Stimulated activated CD8-positive, alpha-beta memory T cell treated with anti-CD3 and anti-CD28 coated beads, Interleukin-12 subunit alpha, Interleukin-12 subunit beta, amount 100 ng/mL, for 24 hours (primary cell): ENCODE data around the gene CRYBA1.
"Not testable (repeated sequence)": the region's sequence is repeated elsewhere in the genome, so short reads cannot be mapped to it uniquely, and the experiment has no call there.

Experiments
- DNase-seq: peaks from one replicate; pipeline ENCODE4 v3.0.0-alpha.2; 2020; ENCODE audit errors: extremely low read depth

Gene CRYBA1

DNA sequence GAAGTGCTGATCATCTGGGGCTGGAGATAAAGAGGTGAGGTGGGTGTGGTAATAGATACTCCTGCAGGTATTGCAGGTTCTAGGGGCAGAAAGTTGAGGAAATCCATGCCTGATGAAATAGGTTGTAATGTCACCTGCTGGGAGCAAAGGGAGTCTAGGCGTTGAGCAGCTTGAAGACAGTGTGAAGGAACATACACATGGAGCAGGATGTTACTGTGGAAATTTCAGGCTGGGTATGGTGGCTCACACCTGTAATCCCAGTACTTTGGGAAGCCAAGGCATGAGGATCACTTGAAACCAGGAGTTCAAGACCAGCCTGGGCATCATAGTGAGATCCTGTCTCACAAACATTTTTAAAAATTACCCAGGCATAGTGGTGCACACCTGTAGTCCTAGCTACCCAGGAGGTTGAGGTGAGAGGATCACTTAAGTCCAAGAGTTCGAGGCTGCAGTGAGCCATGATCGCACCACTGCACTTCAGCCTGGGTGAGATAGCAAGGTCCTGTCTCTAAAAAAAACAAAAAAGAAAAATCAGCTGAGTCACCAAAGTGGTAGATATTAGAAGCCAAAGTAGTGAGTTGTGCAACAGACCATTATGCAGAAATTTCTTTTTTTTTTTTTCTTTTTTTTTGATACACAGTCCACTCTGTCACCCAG is 9.1 kb upstream of the CRYBA1 start:
- no peak for DNase-seq

DNA sequence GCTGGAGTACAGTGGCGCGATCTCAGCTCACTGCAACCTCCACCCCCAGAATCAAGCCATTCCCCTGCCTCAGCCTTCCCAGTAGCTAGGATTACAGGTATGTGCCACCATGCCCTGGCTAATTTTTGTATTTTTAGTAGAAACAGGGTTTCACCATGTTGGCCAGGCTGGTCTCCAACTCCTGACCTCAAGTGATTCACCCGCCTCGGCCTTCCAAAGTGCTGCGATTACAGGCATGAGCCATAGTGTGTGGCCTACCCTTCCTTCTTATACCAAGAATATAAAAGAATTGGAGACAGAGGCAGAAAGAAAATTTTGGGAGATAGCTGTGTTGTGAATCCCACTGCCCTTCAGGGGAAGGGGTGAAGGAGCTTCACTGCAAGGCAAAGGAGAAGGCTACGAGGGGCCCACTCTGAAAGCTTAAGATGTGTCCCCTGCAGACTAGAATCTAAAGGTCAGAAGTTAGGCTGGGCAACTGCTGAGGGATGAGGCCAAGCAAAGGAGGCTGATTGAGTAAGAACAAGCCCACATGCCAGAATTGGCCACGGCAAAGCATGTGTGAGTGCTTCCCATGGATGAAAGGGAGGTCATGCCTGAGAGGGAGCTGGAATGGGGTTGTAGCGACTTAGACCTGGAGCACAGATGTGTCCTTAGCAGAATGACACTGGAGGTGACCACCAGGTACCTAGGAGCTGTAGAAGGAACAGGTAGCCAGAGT is 8.4 kb upstream of the CRYBA1 start:
- DNase-seq, result no peak

DNA sequence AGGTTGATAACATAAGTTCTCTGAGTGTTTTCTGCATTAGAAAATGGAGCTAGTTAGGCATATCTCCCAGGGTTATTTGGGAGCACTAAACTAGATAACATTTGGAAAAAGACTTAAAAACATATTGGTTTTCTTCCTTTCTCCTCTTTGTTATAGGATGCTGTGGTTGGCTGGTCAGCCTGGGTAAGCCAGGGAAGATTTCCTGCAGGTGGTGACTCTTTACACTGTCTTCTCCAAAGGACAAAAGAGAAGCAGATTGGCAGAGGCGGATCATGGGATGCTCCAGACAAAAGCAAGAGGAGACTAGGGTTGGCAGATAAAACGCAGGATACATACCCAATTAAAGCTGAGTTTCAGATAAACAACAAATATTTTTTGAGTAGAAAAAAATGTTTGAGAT is 6.2 kb upstream of the CRYBA1 start:
- no peak for DNase-seq

DNA sequence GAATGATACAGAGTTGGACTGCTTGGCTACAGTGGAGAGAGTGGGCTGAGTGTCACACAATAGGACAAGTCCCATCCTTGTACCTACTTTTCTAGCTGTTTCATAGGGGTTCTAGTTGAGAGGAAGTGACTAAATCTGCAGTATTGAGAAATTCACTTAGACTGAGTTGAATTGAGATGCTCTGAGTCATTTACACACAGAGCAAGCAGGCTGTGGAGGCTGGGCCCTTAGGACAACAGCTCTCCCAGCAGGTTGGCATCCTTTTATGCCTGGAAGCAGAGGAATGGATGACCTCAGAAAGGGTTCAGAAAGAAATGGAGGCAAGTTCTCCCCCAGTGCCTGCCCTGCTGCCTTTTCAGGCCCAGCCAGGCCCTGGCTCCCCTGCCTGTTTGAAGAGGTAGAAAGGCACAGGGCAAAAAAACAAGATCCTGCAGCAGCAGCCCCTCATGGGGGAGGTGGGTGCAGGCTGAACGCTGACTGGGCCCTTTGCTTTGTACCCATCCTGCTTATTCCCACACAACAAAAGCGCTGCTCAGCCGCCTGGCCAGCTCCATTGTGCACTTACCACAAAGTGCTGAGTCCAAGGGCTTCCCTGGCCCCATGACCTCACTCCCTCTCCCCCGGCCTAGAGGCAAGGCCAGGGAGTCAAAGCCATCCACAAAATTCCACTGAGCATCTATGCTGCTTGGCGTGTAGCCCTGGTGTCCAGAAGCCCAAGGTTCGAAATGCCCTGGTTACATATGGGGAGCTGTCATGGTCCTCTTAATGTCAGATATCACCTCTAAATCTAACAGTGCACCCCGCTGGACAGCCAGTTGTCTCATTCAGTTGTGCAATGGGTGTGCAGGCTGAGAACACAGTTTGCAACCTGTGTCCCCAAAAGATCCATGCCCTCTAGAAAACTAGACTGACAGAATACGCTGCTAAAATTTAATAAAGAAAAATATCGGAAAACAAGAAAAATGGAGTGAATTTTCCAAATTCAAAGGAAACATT is 5.4 kb upstream of the CRYBA1 start:
- DNase-seq, result no peak

DNA sequence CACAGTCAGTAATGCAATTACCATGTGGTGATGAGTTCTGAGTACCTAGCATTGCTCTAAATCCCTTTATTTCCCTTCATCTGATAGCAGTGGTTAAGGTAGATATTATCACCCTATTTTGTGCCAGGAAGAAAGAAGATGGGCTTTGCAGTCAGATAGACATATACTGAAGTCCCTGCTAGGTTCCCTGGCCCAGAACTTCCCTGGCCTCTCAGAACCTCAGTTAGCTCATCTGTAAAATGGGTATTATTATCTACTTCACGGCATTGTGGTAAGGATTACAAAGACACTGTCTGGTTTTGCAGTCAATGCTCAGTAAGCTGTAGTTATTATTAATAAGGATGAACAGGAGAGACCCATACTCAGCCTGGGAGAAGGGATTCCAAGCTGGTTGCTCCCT is 4.6 kb upstream of the CRYBA1 start:
- DNase-seq, result no peak

DNA sequence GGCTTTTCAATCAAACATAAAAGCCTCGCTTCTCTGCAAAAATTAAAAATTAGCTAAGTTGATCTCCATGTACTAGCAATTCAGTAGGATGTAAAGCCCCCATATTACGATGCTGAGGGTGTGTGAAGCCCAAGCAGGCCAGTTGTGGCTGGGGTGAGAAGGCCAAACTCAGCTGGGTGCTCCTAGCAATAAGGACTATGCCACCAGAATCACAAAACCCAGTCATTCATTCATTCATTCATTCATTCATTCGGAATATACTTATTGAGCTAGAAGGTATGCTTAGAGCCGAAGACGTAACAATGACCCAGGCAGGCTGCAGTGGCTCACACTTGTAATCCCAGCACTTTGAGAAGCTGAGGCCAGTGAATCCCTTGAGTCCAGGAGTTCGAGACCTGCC is 3.9 kb upstream of the CRYBA1 start:
- DNase-seq, result no peak

DNA sequence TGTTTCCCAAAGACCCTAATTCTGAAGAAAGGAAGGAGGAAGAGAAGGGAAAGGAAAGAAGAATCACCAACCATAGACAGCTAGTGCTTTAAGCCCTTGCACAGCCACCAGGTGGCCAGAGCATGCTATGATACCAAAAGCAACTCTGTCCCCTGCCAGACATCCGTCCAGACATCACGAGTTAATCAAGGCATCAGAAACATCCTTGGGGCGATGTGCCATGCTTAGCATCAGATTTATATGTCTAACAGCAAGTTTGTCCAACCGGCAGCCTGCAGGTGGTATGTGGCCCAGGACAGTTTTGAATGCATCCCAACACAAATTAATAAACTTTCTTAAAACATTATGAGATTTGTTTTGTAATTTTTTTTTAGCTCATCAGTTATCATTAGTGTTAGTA is 2.9 kb upstream of the CRYBA1 start:
- no peak for DNase-seq

DNA sequence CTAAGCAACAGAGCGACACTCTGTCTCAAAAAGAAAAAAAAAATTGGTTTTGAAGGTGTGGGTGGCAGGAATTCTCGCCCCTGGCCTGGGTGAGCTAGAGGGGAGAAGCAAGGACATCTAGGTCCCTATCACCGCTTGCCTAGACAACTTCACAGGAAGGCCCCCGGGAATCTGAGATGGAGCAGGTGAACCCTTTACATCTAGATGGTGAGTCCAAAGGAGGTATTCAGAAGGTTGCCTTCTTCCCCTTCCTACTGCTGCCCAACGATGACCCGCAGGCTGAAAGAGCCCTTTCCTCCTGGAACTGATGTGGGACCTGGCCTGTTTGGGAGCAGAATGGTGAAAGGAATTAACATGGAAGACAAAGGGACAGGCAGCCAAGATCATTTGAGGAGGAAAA is 1.3 kb upstream of the CRYBA1 start:
- DNase-seq, result no peak

DNA sequence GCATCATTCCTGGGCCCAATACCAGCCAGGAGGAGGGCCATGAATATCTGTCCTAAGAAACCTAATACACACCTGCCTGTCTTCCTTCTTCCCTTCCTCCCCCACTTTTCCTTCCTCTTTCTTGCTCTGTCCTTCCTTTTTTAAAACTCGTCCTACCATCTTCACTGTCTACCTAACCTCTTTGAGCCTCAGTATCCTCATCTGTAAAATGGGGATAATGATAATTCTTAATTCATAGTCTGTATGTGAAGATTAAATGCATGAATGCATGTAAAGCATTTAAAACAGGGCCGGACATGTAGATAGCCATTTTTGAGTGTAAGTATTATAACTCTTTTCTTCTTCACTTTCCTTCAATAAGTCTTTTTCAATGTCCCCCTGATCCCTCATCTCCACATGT is 560 bp downstream of the CRYBA1 start:
- no peak for DNase-seq

DNA sequence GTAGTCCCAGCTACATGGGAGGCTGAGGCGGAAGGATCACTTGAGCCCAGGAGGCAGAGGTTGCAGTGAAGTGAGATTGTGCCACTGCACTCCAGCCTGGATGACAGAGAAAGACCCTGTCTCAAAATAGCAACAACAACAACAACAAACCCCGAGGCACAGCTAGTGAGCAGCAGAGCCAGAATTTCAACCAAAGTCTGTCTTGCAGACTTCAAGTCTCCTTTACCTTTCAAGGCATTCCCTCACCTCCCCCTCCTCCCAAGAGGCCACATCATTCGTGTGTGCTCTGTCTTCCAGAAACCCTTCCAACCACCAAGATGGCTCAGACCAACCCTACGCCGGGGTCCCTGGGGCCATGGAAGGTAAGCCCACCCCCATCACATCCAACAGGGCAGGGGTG is 2.2 kb downstream of the CRYBA1 start:
- DNase-seq, result no peak

DNA sequence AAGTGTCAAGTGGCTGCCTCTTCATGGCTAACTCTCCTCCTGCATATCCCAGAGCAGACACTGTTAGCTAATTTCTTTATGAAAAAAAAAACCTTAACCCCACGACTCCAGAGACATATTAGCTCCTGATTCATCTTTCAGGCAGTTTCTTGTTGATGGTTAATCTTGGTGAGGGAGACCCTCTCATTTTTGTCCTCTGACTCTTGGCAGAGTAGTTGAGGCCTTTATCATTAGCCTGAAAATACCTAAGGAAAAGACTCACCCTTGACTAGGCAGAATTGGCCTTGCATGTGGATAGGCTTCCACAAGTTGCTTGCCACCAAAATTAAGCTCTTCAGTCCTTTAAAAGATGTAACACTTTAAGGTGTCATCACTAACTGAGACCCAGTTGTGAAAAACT is 4.0 kb downstream of the CRYBA1 start:
- DNase-seq, result no peak

DNA sequence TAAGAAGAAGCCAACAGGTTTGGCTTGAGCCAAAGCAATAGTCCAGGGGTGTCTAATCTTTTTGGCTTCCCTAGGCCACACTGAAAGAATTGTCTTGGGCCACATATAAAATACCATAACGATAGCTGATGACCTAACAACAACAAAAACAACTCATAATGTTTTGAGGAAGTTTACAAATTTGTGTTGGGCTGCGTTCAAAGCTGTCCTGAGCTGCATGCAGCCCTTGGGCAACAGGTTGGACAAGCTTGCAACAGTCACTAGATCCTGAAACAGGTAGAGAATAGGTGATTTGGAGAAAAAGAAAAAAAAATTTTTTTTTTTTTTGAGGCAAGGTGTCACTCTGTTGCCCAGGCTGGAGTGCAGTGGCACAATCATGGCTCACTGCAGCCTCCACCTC is 4.5 kb downstream of the CRYBA1 start:
- no peak for DNase-seq

DNA sequence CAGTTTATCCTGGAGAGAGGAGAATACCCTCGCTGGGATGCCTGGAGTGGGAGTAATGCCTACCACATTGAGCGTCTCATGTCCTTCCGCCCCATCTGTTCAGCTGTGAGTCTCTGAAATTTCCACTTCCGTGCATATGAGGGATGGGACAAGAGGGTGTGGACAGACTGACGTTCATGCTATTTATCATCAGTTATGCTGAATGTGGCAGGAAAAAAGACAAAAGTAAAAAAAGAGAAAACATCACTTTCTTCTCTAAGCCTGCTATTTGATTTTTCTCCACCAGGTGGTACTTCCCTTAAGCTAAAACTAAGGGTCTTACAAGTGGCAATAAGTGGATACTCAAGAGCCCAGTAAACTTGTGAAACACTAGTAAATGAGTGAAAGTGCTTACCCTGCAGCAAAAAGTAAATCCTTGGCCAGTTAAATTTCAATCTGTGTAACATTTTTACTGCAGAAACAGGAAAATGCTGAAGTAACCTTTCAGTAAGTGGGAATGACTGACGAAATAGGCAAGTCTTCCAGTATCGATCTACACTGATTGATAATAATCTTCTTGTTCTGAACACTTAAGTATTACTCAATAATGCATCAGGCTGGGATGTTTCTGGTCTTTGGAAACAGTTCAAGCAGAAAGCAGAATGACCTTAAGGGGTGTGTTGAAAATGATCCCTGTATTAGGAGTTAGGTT is 5.6 kb downstream of the CRYBA1 start:
- DNase-seq, result no peak

DNA sequence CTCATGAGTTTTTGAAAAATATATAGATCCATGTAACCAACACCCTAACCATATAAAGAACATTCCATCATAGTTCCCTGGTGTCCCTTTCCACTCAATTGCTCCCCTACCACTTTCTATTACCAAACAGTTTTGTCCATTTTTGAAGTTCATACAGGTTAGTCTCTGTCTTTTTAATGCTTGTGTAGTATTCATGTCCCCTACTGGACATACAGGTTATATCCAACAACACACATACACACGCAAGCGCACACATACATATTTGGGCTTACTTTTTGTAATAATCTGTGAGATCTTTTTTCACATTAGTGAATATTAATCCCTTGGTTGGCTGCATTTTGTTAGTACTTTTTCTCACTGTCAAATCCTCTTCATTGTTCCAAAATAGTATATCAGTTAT is 6.4 kb downstream of the CRYBA1 start:
- DNase-seq, result no peak

DNA sequence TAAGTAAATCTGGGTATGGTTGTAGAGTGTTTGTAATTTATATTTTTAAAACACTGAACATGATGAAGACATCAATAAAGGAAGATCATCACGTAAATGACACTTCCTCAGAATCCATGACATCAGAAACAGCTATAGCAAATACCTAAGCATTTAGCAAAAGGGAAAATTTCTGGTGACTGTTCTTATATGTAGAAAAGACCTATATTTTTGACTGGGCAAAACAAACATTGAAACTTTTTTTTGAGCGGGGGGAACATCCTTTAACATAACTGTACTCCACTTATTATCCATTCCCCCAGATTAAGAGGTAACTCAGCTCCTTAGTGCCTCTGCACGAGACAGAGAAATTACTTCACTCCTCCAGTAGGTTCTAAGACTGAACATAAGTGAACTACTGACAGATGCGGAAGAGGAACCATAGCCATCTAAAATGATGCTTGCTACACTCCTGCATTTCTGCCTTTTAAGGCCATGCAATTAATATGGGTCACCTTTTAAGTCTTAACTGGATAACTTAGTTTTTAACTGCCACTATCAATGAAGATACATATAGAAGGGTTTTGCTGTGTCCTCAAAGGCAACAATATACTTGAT is 9.4 kb downstream of the CRYBA1 start:
- DNase-seq, result no peak

DNA sequence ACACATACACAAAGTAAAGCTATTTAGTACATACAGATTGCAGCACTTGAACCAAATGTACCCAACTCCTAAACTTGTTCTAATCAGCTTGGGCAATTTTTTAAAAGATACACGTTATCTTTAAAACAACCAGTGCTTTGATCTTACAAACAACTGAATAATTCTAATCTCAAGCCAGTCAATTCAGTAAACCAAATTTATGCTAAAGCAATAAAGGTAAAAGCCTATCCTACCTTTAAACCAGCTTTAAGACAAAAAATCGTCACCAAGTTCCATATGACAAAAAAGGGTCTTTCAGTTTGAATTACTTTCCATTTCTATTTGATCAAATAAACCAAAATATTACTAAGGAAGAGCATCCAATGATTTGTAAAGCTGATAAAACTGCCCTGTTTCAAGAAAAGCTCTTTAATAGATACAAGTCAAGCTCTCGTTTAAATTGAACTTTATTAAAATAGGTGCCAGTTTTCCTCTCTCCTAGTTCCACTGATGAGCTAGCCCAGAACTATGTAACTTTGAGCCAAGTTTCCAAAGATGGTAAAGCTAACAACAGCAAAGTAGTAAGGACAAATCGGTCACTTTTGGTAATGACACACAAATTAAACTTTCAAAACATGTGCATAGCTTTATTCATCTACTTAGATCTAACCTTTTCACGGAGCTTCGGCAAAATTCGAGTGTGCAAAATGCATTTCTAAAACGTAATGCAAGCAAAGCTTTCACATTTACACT is 10.2 kb downstream of the CRYBA1 start:
- DNase-seq, result no peak

DNA sequence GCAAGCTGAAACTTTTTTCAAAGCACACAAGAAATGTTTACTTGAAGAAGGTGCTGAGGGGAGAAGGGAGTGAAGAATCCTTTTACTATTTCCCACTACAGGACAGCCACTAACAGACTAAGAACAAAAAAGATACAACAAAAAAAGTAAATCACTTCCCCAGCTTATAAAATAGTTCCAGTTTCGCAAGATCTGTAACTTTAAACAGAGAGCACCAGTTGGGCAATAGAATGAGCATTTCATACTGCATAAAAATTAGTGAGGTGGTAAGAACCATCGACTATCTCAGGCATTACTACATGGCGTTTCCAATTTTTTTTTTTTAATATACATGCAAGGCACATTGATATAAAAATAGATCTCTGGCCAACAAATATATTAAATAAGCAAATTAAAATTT is 11.1 kb downstream of the CRYBA1 start:
- DNase-seq, result no peak

DNA sequence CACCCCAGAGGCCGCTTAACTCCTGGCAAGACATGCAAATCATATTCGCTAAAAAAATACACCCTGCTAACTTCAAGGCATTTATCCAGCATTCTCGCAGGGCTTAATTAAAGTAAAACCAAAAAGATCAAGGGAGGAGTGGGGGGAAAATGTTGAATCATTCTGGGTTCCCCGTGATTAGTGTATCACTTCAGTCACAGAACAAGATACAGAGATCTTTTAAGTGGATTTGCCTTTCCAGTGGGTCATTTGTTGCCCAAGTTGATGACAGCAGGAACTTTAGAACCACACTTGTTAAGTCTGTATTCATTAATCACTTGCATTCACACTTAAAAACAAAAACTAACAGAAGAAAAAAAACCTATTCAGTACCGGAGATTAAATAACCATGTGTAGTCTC is 17.3 kb downstream of the CRYBA1 start:
- DNase-seq, result no peak

DNA sequence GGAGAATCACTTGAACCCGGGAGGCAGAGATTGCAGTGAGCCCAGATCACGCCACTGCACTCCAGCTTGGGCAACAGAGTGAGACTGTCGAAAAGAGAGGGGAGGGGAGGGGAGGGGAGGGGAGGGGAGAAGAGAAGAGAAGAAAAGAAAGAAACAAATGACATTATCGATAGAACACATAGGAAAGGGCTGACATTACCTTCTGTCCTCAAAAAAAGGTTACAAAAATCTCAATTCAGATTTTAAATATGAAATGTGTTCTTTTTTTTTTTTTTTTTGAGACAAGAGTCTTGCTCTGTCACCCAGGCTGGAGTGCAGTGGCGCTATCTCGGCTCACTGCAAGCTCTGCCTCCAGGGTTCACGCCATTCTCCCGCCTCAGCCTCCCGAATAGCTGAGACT is 25.3 kb downstream of the CRYBA1 start:
- DNase-seq, result not testable (repeated sequence)

DNA sequence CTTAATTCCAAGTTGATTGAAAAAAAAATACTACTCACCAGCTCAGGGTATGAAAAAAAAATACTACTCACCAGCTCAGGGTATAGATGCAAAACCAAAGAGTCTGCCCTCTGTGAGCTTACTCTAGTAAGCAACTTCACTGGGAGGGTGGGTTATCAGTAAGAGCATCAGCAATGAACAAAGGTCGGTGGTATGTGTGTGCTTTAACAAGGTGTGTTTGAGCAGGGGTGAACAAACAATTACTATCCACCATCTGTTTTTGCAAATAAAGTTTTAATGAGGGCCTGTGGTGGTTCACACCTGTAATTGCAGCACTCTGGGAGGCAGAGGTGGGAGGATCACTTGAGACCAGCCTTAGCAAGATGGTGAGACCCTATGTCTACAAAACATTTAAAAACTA is 27.3 kb downstream of the CRYBA1 start:
- no peak for DNase-seq

DNA sequence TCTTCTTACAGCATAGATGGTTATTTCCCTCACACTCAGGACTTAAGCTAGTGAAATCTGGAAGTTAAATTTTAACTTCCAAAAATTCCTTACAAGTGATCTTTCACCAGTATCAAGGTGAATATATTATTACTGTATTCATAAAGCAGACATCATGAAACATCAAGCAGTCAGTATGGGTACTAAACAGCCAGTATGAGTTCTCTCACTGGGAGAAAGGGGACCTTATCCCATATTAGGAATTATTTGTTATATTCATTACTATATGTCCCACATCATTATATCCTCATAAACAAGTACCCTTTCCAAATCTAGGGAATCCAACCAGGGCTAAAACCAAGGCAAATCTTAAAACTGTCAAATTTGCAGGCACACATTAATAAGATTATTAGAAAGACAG is 32.0 kb downstream of the CRYBA1 start:
- DNase-seq, result no peak
